Bone marrow (tissue), 2 donors: ENCODE results near the gene TMEM138.

ENCODE experiments used
- DNase-seq, 2 donors: peaks; one replicate each; lab custom pipeline; 2025; lab: John Stamatoyannopoulos, UW

TMEM138 gene

GRCh38 chr11:61406067-61406466 is 43.9 kb downstream of the TMEM138 start:
- no peak for DNase-seq

- DNase-seq = no peak
Observed at GRCh38 chr11:61406991-61407728, 45.0 kb downstream of the TMEM138 start.

- no peak for DNase-seq
Observed at GRCh38 chr11:61411589-61411988, 49.4 kb downstream of the TMEM138 start.

GRCh38 chr11:61413496-61413895 is 51.3 kb downstream of the TMEM138 start:
- no peak for DNase-seq

- no peak for DNase-seq
Observed at GRCh38 chr11:61414547-61414946, 52.4 kb downstream of the TMEM138 start.

GRCh38 chr11:61415381-61415780 is 53.2 kb downstream of the TMEM138 start:
- no peak for DNase-seq

- no peak for DNase-seq
Observed at GRCh38 chr11:61416941-61417340, 54.8 kb downstream of the TMEM138 start.

GRCh38 chr11:61417670-61418069 is 55.5 kb downstream of the TMEM138 start:
- peak in 1 of 2 donors; percentile 58 for DNase-seq

- DNase-seq = no peak
Observed at GRCh38 chr11:61418136-61418535, 56.0 kb downstream of the TMEM138 start.
